Heart right ventricle (tissue), 16 donors: Measurements from ENCODE around the gene MCFD2. TPM values are rescaled to one million over a fixed set of nuclear protein-coding genes. Genes with fewer than 3 reads are reported as not detected.

Source experiments
- ATAC-seq, 8 donors: fragments of 200-7000 bp; cut with Tn5 transposase; one replicate each; pipeline ENCODE4 v1.9.1; 2020; ENCODE audit warnings: mild to moderate bottlenecking in 8 of 8, moderate library complexity in 8 of 8, moderate number of reproducible peaks in 1 of 8
- DNase-seq, 2 donors: peaks; one replicate each; pipeline ENCODE4 v3.0.0-alpha.2; 2020
- H3K27ac ChIP-seq, 10 donors: fragments of 200-600 bp; sonication (generic) in 2 of 10; one replicate each; pipeline versions ENCODE4 v1.5.0 to v1.8.0; 2020 to 2022; ENCODE audit warnings: mild to moderate bottlenecking in 3 of 10
- H3K27me3 ChIP-seq, 7 donors: fragments of 200-600 bp; one replicate each; pipeline ENCODE4 v1.8.0; 2021 to 2022; ENCODE audit warnings: mild to moderate bottlenecking in 2 of 7
- H3K36me3 ChIP-seq, 9 donors: fragments of 200-600 bp; sonication (generic) in 1 of 9; one replicate each; pipeline versions ENCODE4 v1.5.0 to v1.8.0; 2020 to 2022; ENCODE audit warnings: mild to moderate bottlenecking in 2 of 9
- H3K4me1 ChIP-seq, 9 donors: fragments of 200-600 bp; sonication (generic) in 1 of 9; one replicate each; pipeline versions ENCODE4 v1.5.0 to v1.8.0; 2020 to 2022; ENCODE audit warnings: mild to moderate bottlenecking in 4 of 9
- H3K4me3 ChIP-seq, 10 donors: fragments of 200-600 bp; sonication (generic) in 2 of 10; one replicate each; pipeline versions ENCODE4 v1.5.0 to v1.8.0; 2020 to 2022; ENCODE audit warnings: mild to moderate bottlenecking in 7 of 10, moderate library complexity in 2 of 10
- H3K9me3 ChIP-seq, 11 donors: fragments of 200-600 bp in 10 of 11; sonication (generic) in 2 of 11; one replicate each; pipeline versions ENCODE4 v1.5.0 to v1.8.0; 2013 to 2022; ENCODE audit warnings: mild to moderate bottlenecking in 2 of 11, control low read depth in 1 of 11, moderate library complexity in 1 of 11
- WGBS, 2 donors: extraction: QIAGEN DNeasy Blood & Tissue Kit; methylation state at CpG; one replicate each; pipeline ENCODE4 v1.1.7; 2013; ENCODE audit warnings: inconsistent platforms in 1 of 2; 5-methylcytosine and 5-hydroxymethylcytosine counted together
- intact Hi-C, 10 donors: fragments of 100-400 bp; cut with DNase I; formaldehyde crosslinking; loops; one replicate each; pipeline versions ENCODE4 v1.11.1 to v1.14.2; 2022
- polyA plus RNA-seq, 2 donors: library from polyadenylated mRNA; stranded (reverse); fragments of 200-250 nt; gene quantifications; one replicate each; pipeline ENCODE4 v1.2.3, GENCODE V29; 2013
- total RNA-seq, 10 donors: library from RNA; stranded (reverse); fragmentation: NEBNext Ultra II Directional in 3 of 10; extraction: Animal tissue kit (Norgen Biotek cat#: 25700) in 3 of 10; gene quantifications; one replicate each; pipeline versions ENCODE4 v1.2.1 to v1.2.4, GENCODE V29; 2021 to 2023
- TF ChIP-seq, protein P1 (sequence below), 9 donors: fragments of 200-600 bp; sonication (generic) in 2 of 9; IDR thresholded peaks; one replicate each; pipeline versions ENCODE4 v1.5.0 to v1.8.0; 2021 to 2022; ENCODE audit warnings: antibody characterized with exemption in 9 of 9, mild to moderate bottlenecking in 5 of 9, moderate library complexity in 1 of 9
- donor health status: Arrhythmogenic right ventricular cardiomyopathy.
- donor health status: ischemic (EF 13 %, LVEDD 7.1; RV severe dilation, severe dysfunction).
- donor health status: healthy with polysubstance abuse.
- donor health status: DM: no; HTN: yes; CAD: no.
- donor health status: DM: no; HTN: no; CAD: no.
- donor health status: ischemic (EF 25% LVEDD 6.9; RV normal size, moderate dysfunction).
- donor health status: ischemic (EF 25% LVEDD 5.7; RV mildly dilated, moderate dysfunction).
- donor health status: healthy.
- donor health status: DM: yes; HTN: yes; CAD: no.
- donor health status: Ischemic cardiomyopathy.
- donor health status: ischemic (EF 35%, LVEDD 5.7; RV mildly dilated, moderate dysfunction).
- donor health status: nonischemic (EF 11% LVEDD 7.7; RV severe dilation, severe dysfunction).
- donor health status: DM: yes; HTN: yes; CAD: no.
- donor health status: PGD.
- donor health status: ischemic (EF 29% LVEDD 5.4; RV normal size, mild dysfunction).
- donor health status: nonischemic (EF 23%, LVEDD 6.1; RV moderate dilation, normal function).

Gene MCFD2
- total and polyA plus RNA-seq, 12 donors = 13.2 to 88.4 (median 53.2) TPM

DNA sequence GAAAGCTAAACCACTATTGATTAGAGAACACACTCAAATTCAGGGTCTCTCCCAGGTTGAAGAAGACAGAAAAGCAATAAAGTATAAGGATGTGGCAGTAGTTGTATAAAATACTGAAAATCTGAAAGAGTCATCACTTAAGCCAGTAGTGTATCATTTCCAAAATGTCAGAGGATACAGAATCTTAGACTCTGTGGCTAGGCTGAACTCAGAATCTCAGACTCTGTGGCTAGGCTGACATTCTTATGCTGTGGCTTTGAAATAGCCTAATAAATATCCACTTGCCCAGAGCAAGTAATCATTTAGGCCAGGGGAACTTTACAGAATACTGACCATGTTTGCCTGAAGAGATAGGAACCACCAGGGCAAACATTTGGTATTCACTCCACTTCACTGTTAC lies 13.1 kb downstream of the MCFD2 start:
- Histone ChIP-seq H3K4me1 (peaks cover 0 to 7% (median 0%) of the 10 kb centered on the region in 9 donors), H3K9me3 (no peaks in the 10 kb centered on the region), H3K36me3 (peaks cover 0 to 56% (median 31%) of the 10 kb centered on the region in 9 donors), H3K27ac (peak overlapping the region in 1 of 10 donors; percentile 4), H3K4me3 (no peak overlapping the region), H3K27me3 (no peaks in the 10 kb centered on the region)
- no peak for DNase-seq
- no peak for ATAC-seq
- intact Hi-C loops = no loop called here
- TF ChIP-seq, protein P1, sequence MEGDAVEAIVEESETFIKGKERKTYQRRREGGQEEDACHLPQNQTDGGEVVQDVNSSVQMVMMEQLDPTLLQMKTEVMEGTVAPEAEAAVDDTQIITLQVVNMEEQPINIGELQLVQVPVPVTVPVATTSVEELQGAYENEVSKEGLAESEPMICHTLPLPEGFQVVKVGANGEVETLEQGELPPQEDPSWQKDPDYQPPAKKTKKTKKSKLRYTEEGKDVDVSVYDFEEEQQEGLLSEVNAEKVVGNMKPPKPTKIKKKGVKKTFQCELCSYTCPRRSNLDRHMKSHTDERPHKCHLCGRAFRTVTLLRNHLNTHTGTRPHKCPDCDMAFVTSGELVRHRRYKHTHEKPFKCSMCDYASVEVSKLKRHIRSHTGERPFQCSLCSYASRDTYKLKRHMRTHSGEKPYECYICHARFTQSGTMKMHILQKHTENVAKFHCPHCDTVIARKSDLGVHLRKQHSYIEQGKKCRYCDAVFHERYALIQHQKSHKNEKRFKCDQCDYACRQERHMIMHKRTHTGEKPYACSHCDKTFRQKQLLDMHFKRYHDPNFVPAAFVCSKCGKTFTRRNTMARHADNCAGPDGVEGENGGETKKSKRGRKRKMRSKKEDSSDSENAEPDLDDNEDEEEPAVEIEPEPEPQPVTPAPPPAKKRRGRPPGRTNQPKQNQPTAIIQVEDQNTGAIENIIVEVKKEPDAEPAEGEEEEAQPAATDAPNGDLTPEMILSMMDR (IDR thresholded peaks at IDR 0.05) = no peak

DNA sequence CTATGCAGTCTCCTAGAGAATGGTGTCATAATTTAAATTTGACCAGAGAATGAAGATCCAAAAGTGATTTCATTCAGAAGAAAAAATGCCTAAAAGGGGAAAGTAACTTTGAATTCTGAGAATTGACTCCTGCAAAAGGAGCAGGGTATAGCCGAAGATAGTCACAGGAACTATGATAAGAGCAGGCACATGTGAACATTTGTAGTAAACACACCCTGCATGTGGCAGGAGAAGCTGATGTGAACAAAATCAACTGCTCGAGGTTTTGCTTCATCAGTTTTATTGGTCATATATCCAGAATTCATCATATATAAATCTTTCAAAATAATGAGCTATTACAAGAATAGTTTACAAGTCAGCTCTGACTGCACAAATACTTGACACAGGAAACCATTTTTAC lies 14.0 kb downstream of the MCFD2 start:
- Histone ChIP-seq H3K9me3 (no peaks in the 10 kb centered on the region), H3K27me3 (no peaks in the 10 kb centered on the region), H3K4me3 (no peak overlapping the region), H3K4me1 (peaks cover 0 to 7% (median 0%) of the 10 kb centered on the region in 9 donors), H3K27ac (no peak overlapping the region), H3K36me3 (peaks cover 0 to 48% (median 23%) of the 10 kb centered on the region in 9 donors)
- 55 to 61% methylated on average over 2 of the region's 2 CpGs for WGBS, 2 donors
- ATAC-seq = no peak
- TF ChIP-seq, protein P1 (IDR thresholded peaks at IDR 0.05) = no peak
- intact Hi-C loops = no loop called here
- no peak for DNase-seq

DNA sequence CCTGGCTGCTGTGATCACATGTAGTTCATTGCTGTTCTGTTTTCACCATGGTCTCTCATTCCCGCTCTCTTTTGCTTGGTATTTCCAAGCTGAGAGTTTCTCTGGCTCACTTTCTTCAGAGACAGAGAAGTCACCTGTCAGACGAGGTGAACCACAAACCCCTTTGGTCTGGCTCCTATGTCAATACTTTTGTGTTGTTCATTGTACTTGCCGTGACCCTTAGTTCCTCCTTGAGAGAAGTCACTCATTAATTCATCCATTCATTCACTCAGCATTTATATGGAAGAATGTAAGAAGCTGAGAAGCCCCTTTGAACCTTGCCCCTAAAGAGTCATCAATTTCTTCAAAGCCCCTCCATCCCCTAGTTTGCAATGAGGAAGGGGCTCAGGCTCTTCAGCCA lies 15.2 kb downstream of the MCFD2 start:
- intact Hi-C loops = no loop called here
- no peak overlapping the region for H3K4me3 ChIP-seq
- TF ChIP-seq, protein P1 (IDR thresholded peaks at IDR 0.05) = no peak
- peaks cover 0 to 35% (median 15%) of the 10 kb centered on the region in 9 donors for H3K36me3 ChIP-seq
- no peaks in the 10 kb centered on the region for H3K9me3 ChIP-seq
- no peaks in the 10 kb centered on the region for H3K27me3 ChIP-seq
- no peak for DNase-seq
- 89 to 90% methylated on average over 3 of the region's 3 CpGs for WGBS, 2 donors
- no peak for ATAC-seq
- H3K4me1 ChIP-seq = peaks cover 0 to 7% (median 0%) of the 10 kb centered on the region in 9 donors
- H3K27ac ChIP-seq = no peak overlapping the region

DNA sequence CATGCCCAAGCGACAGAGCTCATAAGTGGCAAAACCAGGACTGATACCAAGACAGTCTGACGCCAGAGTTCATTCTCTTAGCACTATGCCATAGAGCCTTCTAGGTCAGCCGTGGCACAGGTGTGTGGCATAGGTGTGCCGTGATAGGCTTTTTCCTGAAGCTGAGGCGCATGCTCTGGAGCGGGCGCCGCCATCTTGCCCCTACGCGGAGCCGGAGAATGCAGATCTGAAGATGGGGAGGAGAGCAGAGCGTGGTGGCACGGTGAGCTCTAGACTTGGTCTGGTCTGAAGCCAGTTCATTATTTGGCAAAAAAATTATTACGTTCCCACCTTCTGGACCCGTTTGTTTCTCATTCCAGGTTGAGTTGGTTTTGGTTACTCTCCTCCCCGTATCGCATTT lies 16.6 kb downstream of the MCFD2 start:
- 96% methylated on average over 17 of the region's 17 CpGs for WGBS, 2 donors
- H3K4me1 ChIP-seq = peaks cover 0 to 7% (median 0%) of the 10 kb centered on the region in 9 donors
- DNase-seq (no peak), ATAC-seq (peak in 1 of 8 donors; percentile 13)
- no peak overlapping the region for H3K4me3 ChIP-seq
- TF ChIP-seq, protein P1 (IDR thresholded peaks at IDR 0.05) = no peak
- H3K9me3 ChIP-seq = no peaks in the 10 kb centered on the region
- no peaks in the 10 kb centered on the region for H3K27me3 ChIP-seq
- intact Hi-C loops = loop anchor here in 2 of 10 donors (10.0 kb wide), 3 partner anchors 514 to 914 kb away; no protein-coding TSS in a partner anchor
- no peak overlapping the region for H3K27ac ChIP-seq
- peaks cover 0 to 22% (median 2%) of the 10 kb centered on the region in 9 donors for H3K36me3 ChIP-seq
